ENCODE data around the gene CPO. TPM values are rescaled to one million over a fixed set of nuclear protein-coding genes. Genes with fewer than 3 reads are reported as not detected.

The CPO gene
- polyA plus RNA-seq, 1 donor (not counting 4 experiments of a cell fraction or from before 2014, with no cell fraction given): 0.25 TPM

GRCh38 chr2:206955253-206955652 lies 15.9 kb downstream of the CPO start:
- Histone ChIP-seq H3K27ac (ENCODE audit: control insufficient read depth, insufficient read depth, low read length) (no peak overlapping the region), H3K36me3 (ENCODE audit: control insufficient read depth in 2 of 2, extremely low read depth in 1 of 2, insufficient read depth in 2 of 2, low read length in 2 of 2) (no peaks in the 10 kb centered on the region), H3K4me2 (ENCODE audit: control insufficient read depth, extremely low read depth, insufficient read depth, low read depth, low read length) (no peak overlapping the region), H4K20me1 (ENCODE audit: control insufficient read depth, extremely low read depth, insufficient read depth, low read length) (no peaks in the 10 kb centered on the region), H3K9me3 (ENCODE audit: control insufficient read depth, low read depth, low read length) (no peaks in the 10 kb centered on the region), H2AFZ (ENCODE audit: control insufficient read depth, low read length) (no peak overlapping the region), H3K9me1 (ENCODE audit: control insufficient read depth, extremely low read depth, insufficient read depth, low read length) (no peaks in the 10 kb centered on the region), H3K27me3 (ENCODE audit: control insufficient read depth, extremely low read depth, insufficient read depth, low read length) (no peaks in the 10 kb centered on the region), H3K4me1 (ENCODE audit: control insufficient read depth, extremely low read depth, insufficient read depth, low read length) (no peaks in the 10 kb centered on the region), H3K79me2 (ENCODE audit: control insufficient read depth, insufficient read depth, low read length) (no peaks in the 10 kb centered on the region), H3K9ac (ENCODE audit: control insufficient read depth, extremely low read depth, insufficient read depth, low read length) (no peak overlapping the region), H3K4me3 (ENCODE audit: control insufficient read depth in 2 of 3, extremely low read depth in 1 of 3, insufficient read depth in 2 of 3, low read depth in 1 of 3, low read length in 3 of 3) (no peak overlapping the region)
- dilution Hi-C loops (cut with MboI; ENCODE audit: extremely low pct_ligation_motif_present, low sequenced_read_pairs): no loop called here
- FAIRE-seq: no peak
- DNase-seq (ENCODE audit: low read depth, low spot score): no peak
- TF ChIP-seq EZH2 (IDR thresholded peaks at IDR 0.05; ENCODE audit: low read length) (no peak), CTCF (optimal IDR thresholded peaks at IDR 0.05 in 1 of 3, IDR thresholded peaks at IDR 0.05 in 1 of 3, conservative IDR thresholded peaks at IDR 0.05 in 1 of 3; ENCODE audit: extremely low read depth in 1 of 3, insufficient read depth in 2 of 3, low read length in 3 of 3) (no peak)

GRCh38 chr2:206958261-206958660 lies 18.9 kb downstream of the CPO start:
- Histone ChIP-seq H2AFZ (ENCODE audit: control insufficient read depth, low read length) (no peak overlapping the region), H3K27ac (ENCODE audit: control insufficient read depth, insufficient read depth, low read length) (no peak overlapping the region), H3K4me3 (ENCODE audit: control insufficient read depth in 2 of 3, extremely low read depth in 1 of 3, insufficient read depth in 2 of 3, low read depth in 1 of 3, low read length in 3 of 3) (no peak overlapping the region), H3K9me1 (ENCODE audit: control insufficient read depth, extremely low read depth, insufficient read depth, low read length) (no peaks in the 10 kb centered on the region), H3K4me1 (ENCODE audit: control insufficient read depth, extremely low read depth, insufficient read depth, low read length) (no peaks in the 10 kb centered on the region), H3K36me3 (ENCODE audit: control insufficient read depth in 2 of 2, extremely low read depth in 1 of 2, insufficient read depth in 2 of 2, low read length in 2 of 2) (no peaks in the 10 kb centered on the region), H3K4me2 (ENCODE audit: control insufficient read depth, extremely low read depth, insufficient read depth, low read depth, low read length) (no peak overlapping the region), H3K9ac (ENCODE audit: control insufficient read depth, extremely low read depth, insufficient read depth, low read length) (no peak overlapping the region), H3K9me3 (ENCODE audit: control insufficient read depth, low read depth, low read length) (no peaks in the 10 kb centered on the region), H3K79me2 (ENCODE audit: control insufficient read depth, insufficient read depth, low read length) (no peaks in the 10 kb centered on the region), H3K27me3 (ENCODE audit: control insufficient read depth, extremely low read depth, insufficient read depth, low read length) (no peaks in the 10 kb centered on the region), H4K20me1 (ENCODE audit: control insufficient read depth, extremely low read depth, insufficient read depth, low read length) (no peaks in the 10 kb centered on the region)
- no peak for TF ChIP-seq EZH2 (IDR thresholded peaks at IDR 0.05; ENCODE audit: low read length)
- no peak for TF ChIP-seq CTCF (optimal IDR thresholded peaks at IDR 0.05 in 1 of 3, IDR thresholded peaks at IDR 0.05 in 1 of 3, conservative IDR thresholded peaks at IDR 0.05 in 1 of 3; ENCODE audit: extremely low read depth in 1 of 3, insufficient read depth in 2 of 3, low read length in 3 of 3)
- FAIRE-seq: no peak
- DNase-seq (ENCODE audit: low read depth, low spot score): no peak
- dilution Hi-C loops (cut with MboI; ENCODE audit: extremely low pct_ligation_motif_present, low sequenced_read_pairs): no loop called here
